Upper lobe of right lung (tissue), 1 donor: Measurements from ENCODE around the gene MRTFA. TPM values are rescaled to one million over a fixed set of nuclear protein-coding genes. Genes with fewer than 3 reads are reported as not detected.

ENCODE experiments used
- ATAC-seq: fragments of 200-7000 bp; cut with Tn5 transposase; one replicate; pipeline ENCODE4 v1.9.1; 2020; ENCODE audit warnings: mild to moderate bottlenecking, moderate library complexity
- DNase-seq: peaks from one replicate; pipeline ENCODE4 v3.0.0-alpha.2; 2020
- H3K27ac ChIP-seq: fragments of 200-600 bp; one replicate; pipeline ENCODE4 v1.8.0; 2022
- H3K27me3 ChIP-seq: fragments of 200-600 bp; one replicate; pipeline ENCODE4 v1.8.0; 2022; ENCODE audit warnings: mild to moderate bottlenecking
- H3K36me3 ChIP-seq: fragments of 200-600 bp; one replicate; pipeline ENCODE4 v1.8.0; 2022
- H3K4me1 ChIP-seq: fragments of 200-600 bp; one replicate; pipeline ENCODE4 v1.8.0; 2022
- H3K4me3 ChIP-seq: fragments of 200-600 bp; one replicate; pipeline ENCODE4 v1.8.0; 2022; ENCODE audit warnings: mild to moderate bottlenecking
- H3K9me3 ChIP-seq: fragments of 200-600 bp; one replicate; pipeline ENCODE4 v1.8.0; 2022
- CTCF ChIP-seq: fragments of 200-600 bp; IDR thresholded peaks from one replicate; pipeline ENCODE4 v1.8.0; 2022; ENCODE audit warnings: antibody characterized with exemption
- intact Hi-C: fragments of 100-400 bp; cut with DNase I; formaldehyde crosslinking; loops from one replicate; pipeline ENCODE4 v1.11.0; 2022
- total RNA-seq: library from RNA; stranded (reverse); fragmentation: NEBNext Ultra II Directional; extraction: Animal tissue kit (Norgen Biotek cat#: 25700); gene quantifications from one replicate; pipeline ENCODE4 v1.2.1, GENCODE V29; 2021
- donor health status: DM: no; HTN: yes; CAD: no; lungs with severe emphysema.

The MRTFA gene
- total RNA-seq, 1 donor from 2014 or later, result 60.4 TPM

- no peaks in the 10 kb centered on the region for H3K36me3 ChIP-seq
- H3K27me3 ChIP-seq, result no peaks in the 10 kb centered on the region
- no peak overlapping the region for H3K4me3 ChIP-seq
- H3K9me3 ChIP-seq, result no peaks in the 10 kb centered on the region
- H3K4me1 ChIP-seq, result no peaks in the 10 kb centered on the region
- intact Hi-C loops, result no loop called here
- ATAC-seq (peak; percentile 36), DNase-seq (no peak)
- TF ChIP-seq CTCF, result no peak
- no peak overlapping the region for H3K27ac ChIP-seq
These were observed 32.3 kb upstream of the MRTFA start for GRCh38 chr22:40668611-40669411.

DNA sequence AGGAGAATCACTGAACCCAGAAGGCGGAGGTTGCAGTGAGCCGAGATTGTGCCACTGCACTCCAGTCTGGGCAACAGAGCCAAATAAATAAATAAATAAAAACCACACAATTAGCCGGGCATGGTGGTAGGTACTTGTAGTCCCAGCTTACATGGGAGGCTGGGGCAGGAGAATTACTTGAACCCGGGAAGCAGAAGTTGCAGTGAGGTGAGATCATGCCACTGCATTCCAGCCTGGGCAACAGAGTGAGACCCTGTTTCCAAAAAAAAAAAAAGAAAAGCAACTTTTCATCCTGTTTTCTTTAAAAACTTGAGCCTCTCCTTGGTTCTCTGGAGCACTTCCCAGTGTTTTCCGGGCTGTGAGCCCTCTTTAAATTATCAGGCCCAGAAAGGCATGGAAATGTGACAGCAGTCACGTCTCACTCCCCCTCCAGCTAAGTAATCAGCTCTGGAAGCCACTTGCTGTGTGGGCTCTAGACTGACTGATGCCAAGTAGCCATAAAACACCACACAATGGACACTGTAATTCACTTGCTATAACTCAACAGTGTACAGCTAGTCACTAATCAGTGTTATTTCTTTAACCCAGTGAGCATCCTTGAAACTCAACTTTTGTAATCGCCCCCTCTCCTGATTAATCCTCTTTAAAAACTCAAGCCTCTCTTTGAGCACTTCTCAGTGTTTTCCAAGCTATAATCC, 29.8 kb upstream of the MRTFA start:
- Histone ChIP-seq H3K9me3 (no peaks in the 10 kb centered on the region), H3K36me3 (no peaks in the 10 kb centered on the region), H3K27ac (peak overlapping the region; percentile 32), H3K4me1 (no peaks in the 10 kb centered on the region), H3K27me3 (no peaks in the 10 kb centered on the region), H3K4me3 (no peak overlapping the region)
- ATAC-seq (peak; percentile 36), DNase-seq (no peak)
- no peak for TF ChIP-seq CTCF
- intact Hi-C loops, result no loop called here

DNA sequence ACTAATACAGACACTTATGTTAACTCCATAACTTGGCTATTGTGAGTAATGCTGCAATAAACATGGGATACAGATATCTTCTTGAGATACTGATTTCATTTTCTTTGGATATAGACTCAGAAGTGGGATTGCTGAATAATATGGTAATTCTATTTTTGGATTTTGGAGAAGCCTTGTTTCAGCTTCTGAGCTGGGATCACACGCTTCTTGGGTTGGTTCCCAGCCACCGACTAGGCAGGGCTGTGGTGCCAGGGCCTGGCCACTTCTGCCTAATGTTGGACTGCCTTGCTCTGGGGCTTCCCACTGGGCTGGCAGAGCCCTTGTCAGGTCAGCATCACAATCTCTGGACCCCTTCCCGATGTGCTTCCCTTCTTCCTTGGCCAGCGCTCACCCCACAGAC, 28.8 kb upstream of the MRTFA start:
- H3K4me1 ChIP-seq, result no peaks in the 10 kb centered on the region
- ATAC-seq (no peak), DNase-seq (no peak)
- H3K27me3 ChIP-seq, result no peaks in the 10 kb centered on the region
- no peaks in the 10 kb centered on the region for H3K36me3 ChIP-seq
- H3K9me3 ChIP-seq, result no peaks in the 10 kb centered on the region
- TF ChIP-seq CTCF, result no peak
- no peak overlapping the region for H3K27ac ChIP-seq
- H3K4me3 ChIP-seq, result no peak overlapping the region
- intact Hi-C loops, result no loop called here

DNA sequence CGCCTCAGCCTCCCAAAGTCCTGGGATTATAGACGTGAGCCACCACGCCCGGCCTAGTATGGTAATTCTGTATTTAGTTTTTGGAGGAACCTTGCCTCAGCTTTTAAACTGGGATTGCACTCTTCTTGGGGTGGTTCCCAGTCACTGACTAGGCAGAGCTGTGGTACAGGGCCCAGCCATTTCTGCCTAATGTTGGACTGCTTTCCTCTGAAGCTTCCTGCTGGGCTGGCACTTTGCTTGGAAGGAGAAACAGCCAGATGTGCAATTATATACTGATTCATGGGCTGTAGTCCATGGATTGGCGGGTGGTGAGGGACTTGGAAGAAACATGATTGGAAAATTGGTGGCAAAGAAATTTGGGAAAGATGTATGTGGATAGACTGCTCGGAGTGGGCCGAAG, 25.2 kb upstream of the MRTFA start:
- intact Hi-C loops, result no loop called here
- Histone ChIP-seq H3K4me1 (no peaks in the 10 kb centered on the region), H3K4me3 (no peak overlapping the region), H3K9me3 (no peaks in the 10 kb centered on the region), H3K27ac (no peak overlapping the region), H3K36me3 (no peaks in the 10 kb centered on the region), H3K27me3 (no peaks in the 10 kb centered on the region)
- DNase-seq, result no peak
- ATAC-seq, result no peak
- no peak for TF ChIP-seq CTCF

DNA sequence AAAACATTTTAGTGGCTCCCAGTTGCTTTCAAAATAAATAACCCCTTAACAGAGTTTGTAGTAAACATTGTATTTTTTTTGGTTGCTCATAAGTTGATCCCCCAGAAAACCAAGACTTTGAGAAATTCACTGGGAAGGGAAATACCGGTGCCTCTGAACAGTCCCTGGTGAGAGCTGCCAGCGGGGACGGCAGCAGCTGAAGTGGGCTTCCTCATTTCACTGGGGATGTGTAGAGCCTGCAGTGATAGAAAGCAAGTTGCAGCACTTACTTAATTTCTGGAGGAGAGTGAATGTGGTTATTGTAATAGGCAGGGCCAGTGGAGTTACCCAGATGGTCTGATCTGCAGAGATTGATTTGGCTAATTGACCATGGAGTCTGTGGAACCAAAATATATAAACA, 24.2 kb upstream of the MRTFA start:
- H3K9me3 ChIP-seq, result no peaks in the 10 kb centered on the region
- no peaks in the 10 kb centered on the region for H3K36me3 ChIP-seq
- no peak overlapping the region for H3K4me3 ChIP-seq
- no peak for TF ChIP-seq CTCF
- intact Hi-C loops, result no loop called here
- ATAC-seq (peak; percentile 41), DNase-seq (no peak)
- no peak overlapping the region for H3K27ac ChIP-seq
- H3K27me3 ChIP-seq, result no peaks in the 10 kb centered on the region
- no peaks in the 10 kb centered on the region for H3K4me1 ChIP-seq
